PC-9 (cell line): ENCODE data around the gene ATP7B. TPM values are rescaled to one million over a fixed set of nuclear protein-coding genes. Genes with fewer than 3 reads are reported as not detected.

Experiments
- BruUV-seq: library from RNA; stranded (reverse); fragments of 400-500 nt; replicated peaks from 2 replicates; lab custom pipeline; 2021; lab: Mats Ljungman, UMichigan
- CTCF ChIA-PET: fragments of 300-600 bp; sonication (Branson Sonifier 250); formaldehyde crosslinking; loops from one replicate; lab custom pipeline; 2022; ENCODE audit warnings: antibody characterized with exemption; lab: Charles Lee
- POLR2A ChIA-PET: fragments of 300-600 bp; sonication (Branson Sonifier 250); formaldehyde crosslinking; loops from one replicate; lab custom pipeline; 2022; ENCODE audit warnings: antibody characterized with exemption; ENCODE audit not compliant: unreplicated experiment; lab: Charles Lee
- DNase-seq, 2 experiments: peaks; one replicate each; pipeline versions ENCODE4 v3.0.0 to v3.0.0-alpha.2; 2015 to 2022; ENCODE audit warnings: mixed read lengths in 1 of 2
- H2AFZ ChIP-seq: fragments of 200-600 bp; sonication (generic); 2 replicates; pipeline ENCODE4 v1.8.1; 2017; ENCODE audit warnings: antibody characterized with exemption
- H3F3A ChIP-seq: fragments of 200-600 bp; sonication (generic); 2 replicates; pipeline ENCODE4 v1.8.1; 2017; ENCODE audit warnings: antibody characterized with exemption, mild to moderate bottlenecking, low read depth; ENCODE audit not compliant: insufficient read depth
- H3K27ac ChIP-seq: fragments of 200-600 bp; sonication (generic); 2 replicates; pipeline ENCODE4 v1.6.1; 2016; ENCODE audit warnings: mixed run types
- H3K27me3 ChIP-seq: fragments of 200-600 bp; sonication (generic); 2 replicates; pipeline ENCODE4 v1.6.1; 2016; ENCODE audit warnings: low read depth, mixed run types; ENCODE audit not compliant: insufficient read depth
- H3K36me3 ChIP-seq: fragments of 200-600 bp; sonication (generic); 2 replicates; pipeline ENCODE4 v1.6.1; 2016; ENCODE audit warnings: low read depth, mixed run types
- H3K4me1 ChIP-seq: fragments of 200-600 bp; sonication (generic); replicated peaks from 2 replicates; pipeline ENCODE4 v1.6.1; 2016; ENCODE audit warnings: mixed run types; ENCODE audit not compliant: insufficient read depth
- H3K4me2 ChIP-seq: fragments of 200-600 bp; sonication (generic); 2 replicates; pipeline ENCODE4 v1.6.1; 2017; ENCODE audit warnings: mixed run types
- H3K4me3 ChIP-seq: fragments of 200-600 bp; sonication (generic); 2 replicates; pipeline ENCODE4 v1.6.1; 2016; ENCODE audit warnings: mixed run types
- H3K79me2 ChIP-seq: fragments of 200-600 bp; sonication (generic); 2 replicates; pipeline ENCODE4 v1.6.1; 2017; ENCODE audit warnings: low read depth, mixed run types
- H3K9me2 ChIP-seq: fragments of 200-600 bp; sonication (generic); 2 replicates; pipeline ENCODE4 v1.8.1; 2017; ENCODE audit warnings: mild to moderate bottlenecking; ENCODE audit not compliant: insufficient read depth
- H3K9me3 ChIP-seq: fragments of 200-600 bp; sonication (generic); 2 replicates; pipeline ENCODE4 v1.8.1; 2016; ENCODE audit warnings: low read depth; ENCODE audit not compliant: insufficient read depth
- H4K20me1 ChIP-seq: fragments of 200-600 bp; sonication (generic); 2 replicates; pipeline ENCODE4 v1.8.1; 2017; ENCODE audit not compliant: insufficient read depth
- CTCF ChIP-seq: fragments of 200-600 bp; sonication (generic); conservative IDR thresholded peaks from 2 replicates; pipeline ENCODE4 v1.6.1; 2017; ENCODE audit warnings: mixed run types, antibody characterized with exemption, mild to moderate bottlenecking, moderate library complexity
- EZH2 ChIP-seq: fragments of 200-600 bp; sonication (generic); IDR thresholded peaks from 2 replicates; pipeline ENCODE4 v1.8.0; 2017; ENCODE audit warnings: antibody characterized with exemption, low read depth
- intact Hi-C: fragments of 100-400 bp; cut with micrococcal nuclease; formaldehyde crosslinking; loops from one replicate; pipeline ENCODE4 v1.10.0; 2022; ENCODE audit not compliant: unreplicated experiment
- total RNA-seq: library from RNA; stranded (reverse); gene quantifications from 2 replicates; pipeline ENCODE4 v1.2.3, GENCODE V29; 2021

Gene ATP7B
- total RNA-seq, 1 experiment from 2014 or later: 1.2 TPM

- ChIA-PET CTCF (no interaction called here), POLR2A (interaction anchor here (0.6 kb wide), 1 partner anchor 241 kb away, joined by 3 read pairs; no protein-coding TSS in a partner anchor)
- no peak overlapping the region for H3K4me3 ChIP-seq
- no peaks in the 10 kb centered on the region for H3K36me3 ChIP-seq
- no peaks in the 10 kb centered on the region for H3K9me2 ChIP-seq
- H3K4me1 ChIP-seq: no peaks in the 10 kb centered on the region
- H3F3A ChIP-seq: no peaks in the 10 kb centered on the region
- DNase-seq: no peak
- no peaks in the 10 kb centered on the region for H3K27me3 ChIP-seq
- H3K9me3 ChIP-seq: no peaks in the 10 kb centered on the region
- TF ChIP-seq EZH2 (no peak), CTCF (no peak)
- H4K20me1 ChIP-seq: no peaks in the 10 kb centered on the region
- H3K4me2 ChIP-seq: no peak overlapping the region
- intact Hi-C loops: no loop called here
- BruUV-seq: no TSS peak
- no peaks in the 10 kb centered on the region for H3K79me2 ChIP-seq
- no peak overlapping the region for H2AFZ ChIP-seq
- H3K27ac ChIP-seq: no peak overlapping the region
Observed at GRCh38 chr13:51929699-51930098, 81.6 kb downstream of the ATP7B start.

GRCh38 chr13:51928231-51928630 lies 83.0 kb downstream of the ATP7B start:
- TF ChIP-seq CTCF: no peak
- TF ChIP-seq EZH2: no peak
- no peaks in the 10 kb centered on the region for H3K9me2 ChIP-seq
- no peaks in the 10 kb centered on the region for H3K27me3 ChIP-seq
- POLR2A ChIA-PET: no interaction called here
- BruUV-seq: no TSS peak
- no peaks in the 10 kb centered on the region for H3K9me3 ChIP-seq
- no peak overlapping the region for H3K4me2 ChIP-seq
- H3K4me3 ChIP-seq: no peak overlapping the region
- no peaks in the 10 kb centered on the region for H3K79me2 ChIP-seq
- H3K4me1 ChIP-seq: no peaks in the 10 kb centered on the region
- CTCF ChIA-PET: interaction anchor here (0.6 kb wide), 1 partner anchor 278 kb away, joined by 3 read pairs; no protein-coding TSS in a partner anchor
- H2AFZ ChIP-seq: no peak overlapping the region
- H3F3A ChIP-seq: no peaks in the 10 kb centered on the region
- no peak for DNase-seq
- H4K20me1 ChIP-seq: no peaks in the 10 kb centered on the region
- intact Hi-C loops: no loop called here
- no peaks in the 10 kb centered on the region for H3K36me3 ChIP-seq
- no peak overlapping the region for H3K27ac ChIP-seq

- no peaks in the 10 kb centered on the region for H3K36me3 ChIP-seq
- no TSS peak for BruUV-seq
- TF ChIP-seq EZH2: no peak
- TF ChIP-seq CTCF: no peak
- no peaks in the 10 kb centered on the region for H3K4me1 ChIP-seq
- no peaks in the 10 kb centered on the region for H3K27me3 ChIP-seq
- H3K4me2 ChIP-seq: no peak overlapping the region
- no peak overlapping the region for H2AFZ ChIP-seq
- no peaks in the 10 kb centered on the region for H3K9me2 ChIP-seq
- no peaks in the 10 kb centered on the region for H3F3A ChIP-seq
- no peak for DNase-seq
- CTCF ChIA-PET: no interaction called here
- no peak overlapping the region for H3K27ac ChIP-seq
- intact Hi-C loops: no loop called here
- H3K4me3 ChIP-seq: no peak overlapping the region
- no peaks in the 10 kb centered on the region for H4K20me1 ChIP-seq
- POLR2A ChIA-PET: no interaction called here
- H3K9me3 ChIP-seq: no peaks in the 10 kb centered on the region
- no peaks in the 10 kb centered on the region for H3K79me2 ChIP-seq
Observed at GRCh38 chr13:51927129-51927528, 84.1 kb downstream of the ATP7B start.
